ENCODE measurements around the gene SMPDL3B. TPM values are rescaled to one million over a fixed set of nuclear protein-coding genes. Genes with fewer than 3 reads are reported as not detected.

SMPDL3B gene
- total RNA-seq, 1 donor from 2014 or later, result not detected

DNA sequence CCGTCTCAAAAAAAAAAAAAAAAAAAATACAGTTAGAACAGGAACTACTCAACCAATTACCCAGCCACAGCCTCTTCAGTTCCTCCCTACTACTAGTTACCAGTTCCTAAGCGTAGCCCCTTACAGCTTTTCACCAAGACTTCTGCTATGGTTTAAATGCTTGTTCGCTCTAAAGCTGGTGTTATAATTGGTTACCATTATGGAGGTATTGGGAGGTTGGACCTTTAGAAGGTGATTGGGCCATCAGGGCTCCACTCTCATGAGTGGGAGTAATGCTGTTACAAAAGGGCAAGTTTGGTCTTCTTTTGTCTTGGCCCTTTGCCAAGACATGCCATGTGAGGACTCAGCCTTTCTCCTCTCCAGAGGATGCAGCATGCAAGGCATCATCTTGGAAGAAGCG is 3.0 kb upstream of the SMPDL3B start:
- H3K27me3 Mint-ChIP-seq (ENCODE audit: unreplicated experiment), result peaks cover 22% of the 10 kb centered on the region
- no peak overlapping the region for H3K4me3 Mint-ChIP-seq (ENCODE audit: unreplicated experiment)
- peaks cover 11% of the 10 kb centered on the region for H3K4me1 Mint-ChIP-seq (ENCODE audit: unreplicated experiment)
- H3K9me3 Mint-ChIP-seq (ENCODE audit: unreplicated experiment), result no peaks in the 10 kb centered on the region
- H3K27ac Mint-ChIP-seq (ENCODE audit: unreplicated experiment), result no peak overlapping the region
- DNase-seq (ENCODE audit: extremely low spot score, unreplicated experiment), result no peak
- no peaks in the 10 kb centered on the region for H3K36me3 Mint-ChIP-seq (ENCODE audit: unreplicated experiment)
- TF ChIP-seq, protein P1, sequence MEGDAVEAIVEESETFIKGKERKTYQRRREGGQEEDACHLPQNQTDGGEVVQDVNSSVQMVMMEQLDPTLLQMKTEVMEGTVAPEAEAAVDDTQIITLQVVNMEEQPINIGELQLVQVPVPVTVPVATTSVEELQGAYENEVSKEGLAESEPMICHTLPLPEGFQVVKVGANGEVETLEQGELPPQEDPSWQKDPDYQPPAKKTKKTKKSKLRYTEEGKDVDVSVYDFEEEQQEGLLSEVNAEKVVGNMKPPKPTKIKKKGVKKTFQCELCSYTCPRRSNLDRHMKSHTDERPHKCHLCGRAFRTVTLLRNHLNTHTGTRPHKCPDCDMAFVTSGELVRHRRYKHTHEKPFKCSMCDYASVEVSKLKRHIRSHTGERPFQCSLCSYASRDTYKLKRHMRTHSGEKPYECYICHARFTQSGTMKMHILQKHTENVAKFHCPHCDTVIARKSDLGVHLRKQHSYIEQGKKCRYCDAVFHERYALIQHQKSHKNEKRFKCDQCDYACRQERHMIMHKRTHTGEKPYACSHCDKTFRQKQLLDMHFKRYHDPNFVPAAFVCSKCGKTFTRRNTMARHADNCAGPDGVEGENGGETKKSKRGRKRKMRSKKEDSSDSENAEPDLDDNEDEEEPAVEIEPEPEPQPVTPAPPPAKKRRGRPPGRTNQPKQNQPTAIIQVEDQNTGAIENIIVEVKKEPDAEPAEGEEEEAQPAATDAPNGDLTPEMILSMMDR (IDR thresholded peaks at IDR 0.05), result no peak

DNA sequence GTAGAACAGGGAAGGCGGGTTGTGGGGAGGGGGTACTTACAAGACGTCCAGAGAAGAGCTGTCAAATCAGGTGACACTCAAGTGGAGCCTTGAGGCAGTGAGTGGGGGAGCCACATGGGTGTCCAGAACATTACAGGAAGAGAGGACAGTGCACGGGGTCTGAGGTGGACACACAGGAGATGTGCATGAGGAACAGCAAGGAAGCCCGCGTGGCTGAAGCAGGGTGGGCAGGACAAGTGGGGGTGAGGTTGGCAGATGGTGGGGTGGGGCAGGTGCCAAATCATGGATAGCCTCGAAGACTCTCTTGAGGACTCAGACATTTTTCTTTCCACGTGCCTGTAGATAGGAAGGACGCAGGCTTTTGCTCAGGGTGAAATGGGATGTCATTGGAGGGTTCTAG is 921 bp downstream of the SMPDL3B start:
- H3K9me3 Mint-ChIP-seq (ENCODE audit: unreplicated experiment), result no peaks in the 10 kb centered on the region
- peaks cover 11% of the 10 kb centered on the region for H3K4me1 Mint-ChIP-seq (ENCODE audit: unreplicated experiment)
- no peaks in the 10 kb centered on the region for H3K36me3 Mint-ChIP-seq (ENCODE audit: unreplicated experiment)
- H3K4me3 Mint-ChIP-seq (ENCODE audit: unreplicated experiment), result no peak overlapping the region
- H3K27me3 Mint-ChIP-seq (ENCODE audit: unreplicated experiment), result peaks cover 31% of the 10 kb centered on the region
- H3K27ac Mint-ChIP-seq (ENCODE audit: unreplicated experiment), result no peak overlapping the region
- no peak for DNase-seq (ENCODE audit: extremely low spot score, unreplicated experiment)
- TF ChIP-seq, protein P1 (IDR thresholded peaks at IDR 0.05), result no peak

DNA sequence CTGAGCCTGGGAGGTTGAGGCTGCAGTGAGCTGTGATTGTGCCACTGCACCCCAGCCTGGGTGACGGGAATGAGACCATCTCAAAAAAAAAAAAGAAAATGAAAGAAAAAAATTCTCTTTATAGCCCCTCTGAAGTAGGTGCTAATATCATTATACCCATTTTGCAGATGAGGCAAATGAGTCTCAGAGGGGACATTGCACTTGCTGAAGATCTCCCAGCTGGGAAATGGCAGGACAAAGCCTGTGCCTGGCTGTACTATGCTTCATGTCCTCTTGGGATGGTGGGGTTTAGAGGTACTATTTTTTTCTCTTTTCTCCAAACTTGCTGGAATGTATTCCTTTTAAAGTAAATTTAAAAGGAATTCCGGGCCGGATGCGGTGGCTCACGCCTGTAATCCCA is 1.6 kb downstream of the SMPDL3B start:
- no peak overlapping the region for H3K4me3 Mint-ChIP-seq (ENCODE audit: unreplicated experiment)
- no peaks in the 10 kb centered on the region for H3K36me3 Mint-ChIP-seq (ENCODE audit: unreplicated experiment)
- peaks cover 11% of the 10 kb centered on the region for H3K4me1 Mint-ChIP-seq (ENCODE audit: unreplicated experiment)
- H3K27me3 Mint-ChIP-seq (ENCODE audit: unreplicated experiment), result peaks cover 31% of the 10 kb centered on the region
- TF ChIP-seq, protein P1 (IDR thresholded peaks at IDR 0.05), result no peak
- DNase-seq (ENCODE audit: extremely low spot score, unreplicated experiment), result no peak
- no peaks in the 10 kb centered on the region for H3K9me3 Mint-ChIP-seq (ENCODE audit: unreplicated experiment)
- no peak overlapping the region for H3K27ac Mint-ChIP-seq (ENCODE audit: unreplicated experiment)

DNA sequence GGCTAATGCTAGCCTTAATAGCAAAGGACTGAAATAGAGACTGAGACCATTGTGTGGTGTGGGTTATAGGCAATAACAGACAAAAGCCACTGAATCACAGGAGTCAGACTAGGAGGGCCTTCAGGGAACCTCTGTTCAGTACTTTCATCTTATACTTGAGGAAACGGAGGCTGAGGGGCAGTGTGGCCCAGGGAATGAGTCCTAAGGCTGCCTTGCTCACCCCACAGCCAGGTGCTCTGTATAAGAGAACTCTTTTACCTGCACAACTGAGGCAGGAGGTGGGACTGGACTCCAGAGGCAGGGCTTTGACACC is 2.7 kb downstream of the SMPDL3B start:
- Mint-ChIP-seq H3K9me3 (ENCODE audit: unreplicated experiment) (no peaks in the 10 kb centered on the region), H3K36me3 (ENCODE audit: unreplicated experiment) (no peaks in the 10 kb centered on the region), H3K27me3 (ENCODE audit: unreplicated experiment) (peaks cover 26% of the 10 kb centered on the region), H3K4me1 (ENCODE audit: unreplicated experiment) (peaks cover 11% of the 10 kb centered on the region), H3K27ac (ENCODE audit: unreplicated experiment) (no peak overlapping the region), H3K4me3 (ENCODE audit: unreplicated experiment) (no peak overlapping the region)
- TF ChIP-seq, protein P1 (IDR thresholded peaks at IDR 0.05), result no peak
- no peak for DNase-seq (ENCODE audit: extremely low spot score, unreplicated experiment)

DNA sequence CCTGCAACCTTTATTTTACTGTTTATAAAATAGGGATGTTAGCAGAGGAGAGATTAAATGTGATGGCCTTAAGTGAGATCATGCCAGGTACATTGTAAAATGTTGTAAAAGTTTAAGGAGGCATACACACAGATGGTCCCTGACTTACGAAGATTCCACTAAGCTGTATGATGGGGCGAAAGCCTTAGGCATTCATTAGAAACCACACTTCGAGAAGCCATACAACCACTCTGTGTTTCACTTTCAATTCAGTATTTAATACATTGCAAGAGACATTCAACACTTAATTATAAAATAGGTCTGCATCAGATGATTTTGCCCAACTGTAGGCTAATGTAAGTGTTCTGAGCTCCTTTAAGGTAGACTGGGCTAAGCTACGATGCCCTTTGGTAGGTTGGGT is 3.7 kb downstream of the SMPDL3B start:
- peaks cover 23% of the 10 kb centered on the region for H3K27me3 Mint-ChIP-seq (ENCODE audit: unreplicated experiment)
- no peak for DNase-seq (ENCODE audit: extremely low spot score, unreplicated experiment)
- H3K9me3 Mint-ChIP-seq (ENCODE audit: unreplicated experiment), result no peaks in the 10 kb centered on the region

More for the DNA sequence above, 3.7 kb downstream of the SMPDL3B start:
- Mint-ChIP-seq H3K4me3 (ENCODE audit: unreplicated experiment) (no peak overlapping the region), H3K4me1 (ENCODE audit: unreplicated experiment) (peaks cover 11% of the 10 kb centered on the region), H3K27ac (ENCODE audit: unreplicated experiment) (no peak overlapping the region), H3K36me3 (ENCODE audit: unreplicated experiment) (no peaks in the 10 kb centered on the region)
- TF ChIP-seq, protein P1 (IDR thresholded peaks at IDR 0.05), result no peak
